SK-N-SH treated with all-trans-retinoic acid at 6 μM for 48 hours (cell line): ENCODE measurements around the gene RPRM.

Source experiments
- ATAC-seq: fragments of 200-7000 bp; cut with Tn5 transposase; 3 replicates; pipeline ENCODE4 v1.9.1; 2020; ENCODE audit warnings: mild to moderate bottlenecking, moderate library complexity
- ARNTL ChIP-seq: fragments of 450-650 bp; formaldehyde crosslinking; IDR thresholded peaks from 2 replicates; pipeline ENCODE4 v1.5.0; 2020; ENCODE audit warnings: low read depth, mild to moderate bottlenecking, moderate library complexity, borderline replicate concordance
- BACH2 ChIP-seq: fragments of 250-450 bp; sonication (Bioruptor Pico); IDR thresholded peaks from 2 replicates; pipeline ENCODE4 v1.9.0; 2021; ENCODE audit warnings: mild to moderate bottlenecking, borderline replicate concordance
- ESRRG ChIP-seq: fragments of 250-450 bp; sonication (Bioruptor Pico); IDR thresholded peaks from 2 replicates; pipeline ENCODE4 v1.6.1; 2021; ENCODE audit warnings: mild to moderate bottlenecking
- GLIS3 ChIP-seq: fragments of 250-450 bp; sonication (Bioruptor Pico); IDR thresholded peaks from 2 replicates; pipeline ENCODE4 v1.5.0; 2020; ENCODE audit warnings: mild to moderate bottlenecking, moderate library complexity
- ISL1 ChIP-seq: fragments of 250-450 bp; sonication (Bioruptor Pico); IDR thresholded peaks from 2 replicates; pipeline ENCODE4 v2.1.2; 2022; ENCODE audit warnings: mild to moderate bottlenecking, moderate library complexity
- OSR1 ChIP-seq: fragments of 250-450 bp; sonication (Bioruptor Pico); IDR thresholded peaks from 2 replicates; pipeline ENCODE4 v1.8.0; 2022; ENCODE audit warnings: moderate library complexity, mild to moderate bottlenecking, inconsistent platforms
- PPARA ChIP-seq: fragments of 250-450 bp; sonication (Bioruptor Pico); IDR thresholded peaks from 2 replicates; pipeline ENCODE4 v1.5.0; 2020; ENCODE audit warnings: mild to moderate bottlenecking, borderline replicate concordance
- RARB ChIP-seq: fragments of 250-450 bp; sonication (Bioruptor Pico); IDR thresholded peaks from 2 replicates; pipeline ENCODE4 v1.8.0; 2021; ENCODE audit warnings: mild to moderate bottlenecking, moderate library complexity
- SNAI2 ChIP-seq: fragments of 250-450 bp; sonication (Bioruptor Pico); IDR thresholded peaks from 2 replicates; pipeline ENCODE4 v1.5.0; 2020; ENCODE audit warnings: mild to moderate bottlenecking, moderate library complexity
- TCF4 ChIP-seq: fragments of 250-450 bp; sonication (Bioruptor Pico); IDR thresholded peaks from 2 replicates; pipeline ENCODE4 v1.8.0; 2021; ENCODE audit warnings: mild to moderate bottlenecking, moderate library complexity, borderline replicate concordance
- ZC3H10 ChIP-seq: fragments of 250-450 bp; sonication (Bioruptor Pico); IDR thresholded peaks from 2 replicates; pipeline ENCODE4 v1.5.1; 2021; ENCODE audit warnings: mild to moderate bottlenecking, moderate library complexity
- ZFP3 ChIP-seq: fragments of 250-450 bp; sonication (Bioruptor Pico); IDR thresholded peaks from 2 replicates; pipeline ENCODE4 v1.5.0; 2020; ENCODE audit warnings: mild to moderate bottlenecking, moderate library complexity
- ZFP30 ChIP-seq: fragments of 450-650 bp; formaldehyde crosslinking; IDR thresholded peaks from 2 replicates; pipeline ENCODE4 v1.5.0; 2022; ENCODE audit warnings: mild to moderate bottlenecking, moderate library complexity
- ZNF565 ChIP-seq: fragments of 450-650 bp; formaldehyde crosslinking; conservative IDR thresholded peaks from 2 replicates; pipeline ENCODE4 v1.5.0; 2020; ENCODE audit warnings: low read depth, mild to moderate bottlenecking, moderate library complexity
- ZNF70 ChIP-seq: fragments of 450-650 bp; formaldehyde crosslinking; IDR thresholded peaks from 2 replicates; pipeline ENCODE4 v1.5.0; 2020; ENCODE audit warnings: mild to moderate bottlenecking, moderate library complexity
- ZNF8 ChIP-seq: fragments of 450-650 bp; formaldehyde crosslinking; IDR thresholded peaks from 2 replicates; pipeline ENCODE4 v1.5.0; 2020; ENCODE audit warnings: mild to moderate bottlenecking, moderate library complexity
- TF ChIP-seq, protein P1 (sequence below): fragments of 250-450 bp; sonication (Bioruptor Pico); IDR thresholded peaks from 2 replicates; pipeline ENCODE4 v1.5.0; 2020; ENCODE audit warnings: mild to moderate bottlenecking, moderate library complexity
- TF ChIP-seq, protein P2 (sequence below): fragments of 250-450 bp; sonication (Bioruptor Pico); IDR thresholded peaks from 2 replicates; pipeline ENCODE4 v1.8.0; 2020; ENCODE audit warnings: mild to moderate bottlenecking, moderate library complexity, borderline replicate concordance
- TF ChIP-seq, protein P3 (sequence below): fragments of 250-450 bp; sonication (Bioruptor Pico); IDR thresholded peaks from 2 replicates; pipeline ENCODE4 v1.5.1; 2021; ENCODE audit warnings: mild to moderate bottlenecking, moderate library complexity

RPRM gene

DNA sequence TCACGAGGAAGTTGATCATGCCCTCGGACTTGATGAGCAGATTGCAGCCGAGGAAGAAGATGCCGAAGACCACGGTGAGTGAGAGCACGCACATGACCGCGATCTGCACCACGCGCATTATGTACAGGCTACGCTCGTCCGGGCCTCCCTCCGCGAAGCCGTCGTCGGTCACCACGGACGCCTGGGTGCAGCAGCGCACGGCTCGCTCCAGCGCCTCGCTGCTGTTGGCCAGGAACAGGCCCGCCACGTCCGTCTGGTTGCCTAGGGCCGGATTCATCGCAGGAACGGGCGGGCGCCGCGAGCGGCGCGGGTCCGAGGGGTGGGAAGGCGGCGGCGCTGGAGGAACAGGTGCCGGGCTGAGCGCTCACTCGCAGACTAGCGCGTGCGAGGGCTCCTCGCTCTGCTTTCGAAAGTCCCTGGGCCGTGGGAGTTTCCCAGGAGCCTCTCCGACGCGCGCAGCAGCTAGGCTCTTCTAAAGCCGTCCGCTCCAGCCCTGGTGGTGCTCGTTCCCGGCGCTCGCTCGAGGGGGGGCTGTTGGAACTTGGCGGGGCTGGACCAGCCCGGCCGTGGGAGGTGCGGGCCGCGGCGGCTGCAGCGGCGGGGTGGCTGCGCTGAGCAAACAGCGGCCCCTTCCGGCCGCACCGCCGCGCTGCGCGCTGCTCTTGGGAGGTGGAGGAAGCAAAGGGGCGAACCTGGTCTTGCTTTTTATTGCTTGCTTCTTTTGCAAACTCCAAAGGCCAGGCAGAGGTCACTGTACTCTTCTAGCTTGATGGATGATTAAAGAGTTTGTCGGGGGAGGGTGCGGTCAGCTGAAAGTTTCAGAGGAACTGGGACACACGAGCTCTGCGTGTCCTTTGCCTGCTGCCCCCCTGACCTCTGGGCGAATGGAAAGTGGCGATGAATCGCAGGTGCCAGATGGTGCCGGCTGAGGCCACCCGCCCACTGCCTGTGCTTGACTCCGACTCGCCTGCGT is at the start of gene RPRM:
TSS of gene RPRM (minus strand) at position 474 of the 973 bp plus-strand sequence. CDS start at position 277, 197 bp downstream.
- ATAC-seq = peak; percentile 99
- TF ChIP-seq ZNF8 (CRISPR knock-in tag) (no peak), RARB (CRISPR knock-in tag) (no peak)

DNA sequence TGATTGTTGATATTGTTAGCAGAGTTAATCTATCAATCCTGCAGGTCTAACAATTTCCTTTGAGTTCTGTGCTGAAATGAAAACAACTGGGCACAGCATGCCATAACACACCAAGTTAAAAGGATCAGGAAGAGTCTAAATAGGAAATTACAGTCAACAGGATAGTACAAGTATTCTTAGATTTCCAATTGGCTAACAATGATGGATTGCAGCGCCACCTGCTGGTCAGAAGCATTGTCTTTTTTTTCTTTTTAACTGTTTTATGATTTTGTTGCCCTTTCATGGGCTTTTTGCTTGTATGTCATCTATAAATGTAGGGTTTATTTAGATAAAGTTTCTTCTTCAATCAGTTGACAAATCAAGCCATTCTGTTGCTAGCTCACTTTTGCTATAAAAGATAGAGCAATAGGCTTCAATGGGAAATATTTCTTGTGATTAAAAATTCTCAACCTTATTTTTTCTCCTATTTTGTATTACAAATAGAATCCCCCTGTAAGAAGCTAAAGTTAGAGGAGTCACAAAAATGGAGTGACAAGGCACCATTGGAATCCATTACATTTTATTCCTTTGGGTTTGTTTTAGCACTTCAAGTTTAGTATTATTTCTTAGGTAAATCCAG is 40.8 kb upstream of the RPRM start:
- peak; percentile 59 for ATAC-seq
- no peak for TF ChIP-seq TCF4 (CRISPR knock-in tag)
- no peak for TF ChIP-seq ISL1 (CRISPR knock-in tag)
- TF ChIP-seq, protein P1, sequence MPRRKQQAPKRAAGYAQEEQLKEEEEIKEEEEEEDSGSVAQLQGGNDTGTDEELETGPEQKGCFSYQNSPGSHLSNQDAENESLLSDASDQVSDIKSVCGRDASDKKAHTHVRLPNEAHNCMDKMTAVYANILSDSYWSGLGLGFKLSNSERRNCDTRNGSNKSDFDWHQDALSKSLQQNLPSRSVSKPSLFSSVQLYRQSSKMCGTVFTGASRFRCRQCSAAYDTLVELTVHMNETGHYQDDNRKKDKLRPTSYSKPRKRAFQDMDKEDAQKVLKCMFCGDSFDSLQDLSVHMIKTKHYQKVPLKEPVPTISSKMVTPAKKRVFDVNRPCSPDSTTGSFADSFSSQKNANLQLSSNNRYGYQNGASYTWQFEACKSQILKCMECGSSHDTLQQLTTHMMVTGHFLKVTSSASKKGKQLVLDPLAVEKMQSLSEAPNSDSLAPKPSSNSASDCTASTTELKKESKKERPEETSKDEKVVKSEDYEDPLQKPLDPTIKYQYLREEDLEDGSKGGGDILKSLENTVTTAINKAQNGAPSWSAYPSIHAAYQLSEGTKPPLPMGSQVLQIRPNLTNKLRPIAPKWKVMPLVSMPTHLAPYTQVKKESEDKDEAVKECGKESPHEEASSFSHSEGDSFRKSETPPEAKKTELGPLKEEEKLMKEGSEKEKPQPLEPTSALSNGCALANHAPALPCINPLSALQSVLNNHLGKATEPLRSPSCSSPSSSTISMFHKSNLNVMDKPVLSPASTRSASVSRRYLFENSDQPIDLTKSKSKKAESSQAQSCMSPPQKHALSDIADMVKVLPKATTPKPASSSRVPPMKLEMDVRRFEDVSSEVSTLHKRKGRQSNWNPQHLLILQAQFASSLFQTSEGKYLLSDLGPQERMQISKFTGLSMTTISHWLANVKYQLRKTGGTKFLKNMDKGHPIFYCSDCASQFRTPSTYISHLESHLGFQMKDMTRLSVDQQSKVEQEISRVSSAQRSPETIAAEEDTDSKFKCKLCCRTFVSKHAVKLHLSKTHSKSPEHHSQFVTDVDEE (CRISPR knock-in tag) = no peak
- TF ChIP-seq, protein P2, sequence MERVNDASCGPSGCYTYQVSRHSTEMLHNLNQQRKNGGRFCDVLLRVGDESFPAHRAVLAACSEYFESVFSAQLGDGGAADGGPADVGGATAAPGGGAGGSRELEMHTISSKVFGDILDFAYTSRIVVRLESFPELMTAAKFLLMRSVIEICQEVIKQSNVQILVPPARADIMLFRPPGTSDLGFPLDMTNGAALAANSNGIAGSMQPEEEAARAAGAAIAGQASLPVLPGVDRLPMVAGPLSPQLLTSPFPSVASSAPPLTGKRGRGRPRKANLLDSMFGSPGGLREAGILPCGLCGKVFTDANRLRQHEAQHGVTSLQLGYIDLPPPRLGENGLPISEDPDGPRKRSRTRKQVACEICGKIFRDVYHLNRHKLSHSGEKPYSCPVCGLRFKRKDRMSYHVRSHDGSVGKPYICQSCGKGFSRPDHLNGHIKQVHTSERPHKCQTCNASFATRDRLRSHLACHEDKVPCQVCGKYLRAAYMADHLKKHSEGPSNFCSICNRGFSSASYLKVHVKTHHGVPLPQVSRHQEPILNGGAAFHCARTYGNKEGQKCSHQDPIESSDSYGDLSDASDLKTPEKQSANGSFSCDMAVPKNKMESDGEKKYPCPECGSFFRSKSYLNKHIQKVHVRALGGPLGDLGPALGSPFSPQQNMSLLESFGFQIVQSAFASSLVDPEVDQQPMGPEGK (CRISPR knock-in tag) = no peak
- no peak for TF ChIP-seq SNAI2 (CRISPR knock-in tag)
- TF ChIP-seq OSR1 (CRISPR knock-in tag) = no peak
- TF ChIP-seq ZFP30 = no peak
- TF ChIP-seq PPARA (CRISPR knock-in tag) = no peak
- TF ChIP-seq ZFP3 (CRISPR knock-in tag) = no peak
- no peak for TF ChIP-seq ZNF8 (CRISPR knock-in tag)
- TF ChIP-seq ZC3H10 = no peak
- TF ChIP-seq GLIS3 (CRISPR knock-in tag) = no peak
- no peak for TF ChIP-seq ARNTL (CRISPR knock-in tag)
- no peak for TF ChIP-seq ZNF70
- TF ChIP-seq RARB (CRISPR knock-in tag) = no peak
- no peak for TF ChIP-seq ESRRG (CRISPR knock-in tag)
- TF ChIP-seq BACH2 (CRISPR knock-in tag) = no peak
- TF ChIP-seq, protein P3, sequence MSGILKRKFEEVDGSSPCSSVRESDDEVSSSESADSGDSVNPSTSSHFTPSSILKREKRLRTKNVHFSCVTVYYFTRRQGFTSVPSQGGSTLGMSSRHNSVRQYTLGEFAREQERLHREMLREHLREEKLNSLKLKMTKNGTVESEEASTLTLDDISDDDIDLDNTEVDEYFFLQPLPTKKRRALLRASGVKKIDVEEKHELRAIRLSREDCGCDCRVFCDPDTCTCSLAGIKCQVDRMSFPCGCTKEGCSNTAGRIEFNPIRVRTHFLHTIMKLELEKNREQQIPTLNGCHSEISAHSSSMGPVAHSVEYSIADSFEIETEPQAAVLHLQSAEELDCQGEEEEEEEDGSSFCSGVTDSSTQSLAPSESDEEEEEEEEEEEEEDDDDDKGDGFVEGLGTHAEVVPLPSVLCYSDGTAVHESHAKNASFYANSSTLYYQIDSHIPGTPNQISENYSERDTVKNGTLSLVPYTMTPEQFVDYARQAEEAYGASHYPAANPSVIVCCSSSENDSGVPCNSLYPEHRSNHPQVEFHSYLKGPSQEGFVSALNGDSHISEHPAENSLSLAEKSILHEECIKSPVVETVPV = no peak
- TF ChIP-seq ZNF565 = no peak

DNA sequence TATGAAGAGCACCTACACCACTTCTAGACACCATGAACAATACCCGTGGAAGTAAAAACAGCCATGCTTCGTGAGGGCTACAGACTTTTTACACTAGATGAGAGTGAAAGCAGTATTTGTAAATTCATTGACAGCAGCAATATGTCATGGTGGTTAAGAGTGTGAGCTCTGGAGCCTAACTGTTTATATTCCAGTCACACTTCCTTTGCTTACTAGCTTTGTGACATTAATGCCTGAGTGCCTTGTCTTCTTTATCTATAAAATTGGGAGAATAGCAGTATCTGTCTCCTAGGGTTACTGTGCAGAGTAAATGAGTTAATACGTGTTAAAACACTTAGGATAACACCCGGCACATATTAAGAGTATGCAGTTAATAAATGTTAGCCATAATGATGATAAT is 33.8 kb upstream of the RPRM start:
- no peak for TF ChIP-seq OSR1 (CRISPR knock-in tag)
- TF ChIP-seq, all 23 proteins: peak for 0
- no peak for ATAC-seq

DNA sequence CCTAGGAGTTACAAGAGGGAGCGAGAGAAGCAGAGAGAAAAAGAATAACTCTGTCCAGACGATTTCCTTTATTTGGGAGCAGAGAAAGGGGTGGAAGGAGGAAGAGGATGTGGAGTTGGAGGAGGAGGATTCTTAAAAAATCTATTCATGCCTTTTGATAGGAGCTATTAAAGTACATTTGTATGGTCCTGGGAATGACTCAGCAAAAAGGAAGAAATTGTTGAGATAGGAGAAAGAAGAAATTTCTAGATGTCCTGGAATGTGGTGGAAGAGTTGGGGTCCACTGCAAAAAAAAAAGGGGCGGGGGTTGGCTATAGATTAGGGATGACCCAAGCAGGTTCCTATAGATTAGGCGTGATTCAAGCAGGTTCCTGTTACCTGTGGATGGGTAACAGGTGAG is 32.4 kb upstream of the RPRM start:
- ATAC-seq = no peak
- TF ChIP-seq, protein P2 (CRISPR knock-in tag) = no peak
- no peak for TF ChIP-seq ZFP3 (CRISPR knock-in tag)
- no peak for TF ChIP-seq SNAI2 (CRISPR knock-in tag)
